ENCODE results near the gene MC3R.

MC3R gene

DNA sequence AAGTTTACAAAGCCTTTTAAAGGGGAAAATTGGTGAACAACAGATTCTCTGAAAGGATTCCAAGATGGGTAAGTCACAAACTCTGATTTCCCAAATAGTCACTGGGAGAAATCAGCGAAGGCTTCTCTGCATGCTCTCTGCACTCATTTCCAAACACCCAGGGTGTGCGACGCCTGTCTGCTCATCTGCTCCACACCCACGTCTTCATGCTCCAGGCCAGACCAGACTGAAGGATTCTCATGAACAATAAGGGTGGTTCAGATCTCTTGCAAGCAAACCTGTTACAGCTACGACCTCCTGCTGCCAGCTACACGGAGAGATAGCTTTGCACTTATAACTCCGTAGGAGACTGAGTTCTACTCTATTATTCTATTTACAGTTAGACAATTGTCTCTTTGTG is 1.4 kb downstream of the MC3R start:
- peak in 1 of 56 donors; percentile 7 for DNase-seq

GRCh38 chr20:56257604-56258003 is 9.1 kb downstream of the MC3R start:
- no peak for DNase-seq

- no peak for DNase-seq
Observed at GRCh38 chr20:56259948-56260347, 11.4 kb downstream of the MC3R start.

DNA sequence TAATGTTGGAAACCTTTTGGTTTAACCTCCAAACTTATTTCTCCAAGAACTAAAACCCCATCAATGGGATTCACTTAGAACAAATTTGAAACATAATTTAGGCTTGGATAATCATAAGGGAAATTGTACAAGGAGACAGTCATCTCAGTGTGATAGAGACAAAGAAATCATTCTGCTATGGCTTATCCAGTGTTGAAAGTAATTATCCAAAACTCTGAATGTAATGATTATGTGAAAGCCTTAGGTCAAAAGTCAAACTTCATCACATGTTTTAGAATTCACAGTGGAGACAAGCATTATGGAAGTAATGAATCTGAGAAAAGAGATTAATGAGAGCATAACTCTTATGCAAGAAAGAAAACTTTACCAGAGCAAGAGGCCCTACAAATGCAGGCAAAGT is 20.0 kb downstream of the MC3R start:
- DNase-seq, result no peak

DNA sequence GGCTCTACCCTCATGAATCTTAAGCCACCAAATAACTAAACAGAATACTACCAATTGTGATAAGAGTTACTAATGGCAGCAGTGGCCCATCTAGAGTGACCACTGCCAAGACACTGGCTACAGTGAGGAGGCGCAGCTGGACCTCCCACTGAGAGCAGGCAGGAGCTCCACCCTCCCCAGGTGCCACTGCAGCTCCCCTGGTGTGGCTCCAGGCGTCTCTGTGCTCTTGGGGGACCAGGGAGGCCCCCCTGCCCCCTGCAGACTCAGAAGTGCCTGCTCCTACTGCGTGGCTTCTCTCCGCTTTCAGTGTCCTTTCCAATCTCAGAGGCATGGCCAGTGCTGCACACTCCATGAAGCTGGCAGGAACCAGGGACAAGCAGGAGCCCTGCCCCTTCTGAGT is 23.4 kb downstream of the MC3R start:
- no peak for DNase-seq

GRCh38 chr20:56273491-56273890 is 25.0 kb downstream of the MC3R start:
- DNase-seq, result no peak

DNA sequence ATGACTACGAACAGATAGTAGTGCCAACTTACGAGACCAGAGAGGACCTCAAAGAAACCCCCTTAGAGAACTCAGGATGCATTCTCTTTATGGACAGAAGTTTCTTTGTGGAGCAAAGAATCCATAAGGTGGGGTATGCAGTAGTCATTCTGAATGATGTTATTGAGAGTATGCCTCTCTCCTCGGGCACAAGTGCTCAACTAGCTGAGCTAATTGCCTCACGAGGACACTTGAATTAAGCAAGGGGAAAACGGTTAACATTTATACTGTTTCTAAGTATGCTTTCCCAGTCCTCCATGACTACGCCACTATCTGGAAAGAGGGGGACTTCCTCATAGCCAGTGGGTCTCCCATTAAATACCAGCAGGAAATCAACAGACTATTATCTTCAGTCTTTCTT is 25.6 kb downstream of the MC3R start:
- DNase-seq, result no peak

- no peak for DNase-seq
Observed at GRCh38 chr20:56278196-56278595, 29.7 kb downstream of the MC3R start.

- no peak for DNase-seq
Observed at GRCh38 chr20:56285496-56285895, 37.0 kb downstream of the MC3R start.

DNA sequence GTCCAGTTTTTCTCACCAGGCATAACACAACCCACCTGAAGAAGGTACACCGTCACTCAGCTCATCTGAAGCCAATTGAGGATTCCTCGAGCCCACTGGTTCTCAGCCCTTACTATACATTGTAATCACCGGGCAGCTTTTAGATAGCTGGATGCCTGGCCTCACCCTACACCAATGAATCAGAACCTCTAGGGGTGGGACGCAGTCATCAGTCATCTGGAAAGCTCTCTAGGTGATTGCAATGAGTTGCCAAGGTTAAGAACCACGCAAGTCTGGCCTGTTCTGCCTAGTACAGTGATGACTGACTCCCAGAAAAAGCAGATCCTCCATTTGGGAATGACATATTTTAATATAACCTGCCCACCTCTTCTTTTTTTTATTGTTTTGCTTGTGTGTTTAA is 41.1 kb downstream of the MC3R start:
- no peak for DNase-seq

DNA sequence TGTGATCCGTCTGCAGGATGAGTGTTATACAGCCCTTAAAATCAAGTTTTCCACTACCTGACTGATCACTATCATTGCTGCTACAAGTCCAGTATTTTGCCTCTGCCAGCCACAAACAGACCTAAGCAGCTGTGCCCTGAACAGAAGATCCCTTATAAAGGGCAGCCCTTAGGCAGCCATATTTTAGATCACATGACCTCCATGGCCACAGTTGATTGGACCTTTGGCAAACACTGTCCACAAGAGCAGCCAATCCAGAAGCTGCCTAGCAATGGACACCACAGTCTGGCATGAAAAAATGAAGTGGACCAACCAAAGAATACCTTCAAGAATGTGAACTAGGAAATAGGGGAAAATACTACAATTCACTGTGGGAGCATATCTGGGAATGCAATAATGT is 50.8 kb downstream of the MC3R start:
- DNase-seq, result no peak
